HepG2 (cell line): Measurements from ENCODE around the gene XRCC3.

Source experiments
- NCOA2 ChIP-seq: sonication (generic); formaldehyde crosslinking; IDR thresholded peaks from 2 replicates; pipeline ENCODE4 v1.8.0; 2022; ENCODE audit warnings: inconsistent platforms
- ZNF777 ChIP-seq: sonication (generic); formaldehyde crosslinking; IDR thresholded peaks from 2 replicates; pipeline ENCODE4 v1.4.0; 2020; ENCODE audit warnings: missing genetic modification reagents
- TF ChIP-seq, protein P1 (sequence below), 2 experiments: sonication (generic) in 1 of 2; formaldehyde crosslinking in 1 of 2; IDR thresholded peaks; 2 replicates each; pipeline versions ENCODE4 v1.4.0 to v1.6.1; 2018 to 2020; ENCODE audit warnings: missing genetic modification reagents in 2 of 2, borderline replicate concordance in 1 of 2, low read depth in 1 of 2, mild to moderate bottlenecking in 1 of 2, missing biosample characterization in 1 of 2
- TF ChIP-seq, protein P2 (sequence below): sonication (generic); formaldehyde crosslinking; IDR thresholded peaks from 2 replicates; pipeline ENCODE4 v1.4.0; 2020; ENCODE audit warnings: missing genetic modification reagents, borderline replicate concordance
- TF ChIP-seq, protein P3 (sequence below): sonication (generic); formaldehyde crosslinking; IDR thresholded peaks from 2 replicates; pipeline ENCODE4 v1.4.0; 2020; ENCODE audit warnings: mild to moderate bottlenecking, missing genetic modification reagents
- TF ChIP-seq, protein P4 (sequence below): sonication (generic); formaldehyde crosslinking; IDR thresholded peaks from 2 replicates; pipeline ENCODE4 v1.5.0; 2020; ENCODE audit warnings: mild to moderate bottlenecking, missing genetic modification reagents, moderate library complexity
- TF ChIP-seq, protein P5 (sequence below): sonication (generic); formaldehyde crosslinking; IDR thresholded peaks from 2 replicates; pipeline ENCODE4 v1.4.0; 2020; ENCODE audit warnings: missing genetic modification reagents

DNA sequence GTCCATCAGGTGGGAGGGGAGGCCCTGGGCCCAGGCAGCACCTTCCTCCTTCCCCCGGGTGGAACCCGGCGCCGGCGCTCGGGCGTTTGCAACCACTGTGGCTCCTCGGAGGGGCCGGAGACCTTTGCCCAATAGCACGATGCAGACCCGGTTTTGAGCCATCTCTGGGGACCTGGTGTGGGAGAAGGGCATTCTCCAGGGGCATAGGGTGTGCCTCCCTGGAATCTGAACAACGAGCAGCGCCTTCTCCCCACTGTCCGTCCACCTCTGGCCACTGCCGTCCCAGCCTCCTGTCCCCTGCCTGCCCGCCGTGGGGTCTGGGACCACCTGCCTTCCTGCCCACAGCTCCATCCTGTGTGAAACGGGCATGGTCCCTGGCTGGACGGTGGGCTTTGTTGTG lies 12.9 kb upstream of the XRCC3 start:
- TF ChIP-seq, protein P1, sequence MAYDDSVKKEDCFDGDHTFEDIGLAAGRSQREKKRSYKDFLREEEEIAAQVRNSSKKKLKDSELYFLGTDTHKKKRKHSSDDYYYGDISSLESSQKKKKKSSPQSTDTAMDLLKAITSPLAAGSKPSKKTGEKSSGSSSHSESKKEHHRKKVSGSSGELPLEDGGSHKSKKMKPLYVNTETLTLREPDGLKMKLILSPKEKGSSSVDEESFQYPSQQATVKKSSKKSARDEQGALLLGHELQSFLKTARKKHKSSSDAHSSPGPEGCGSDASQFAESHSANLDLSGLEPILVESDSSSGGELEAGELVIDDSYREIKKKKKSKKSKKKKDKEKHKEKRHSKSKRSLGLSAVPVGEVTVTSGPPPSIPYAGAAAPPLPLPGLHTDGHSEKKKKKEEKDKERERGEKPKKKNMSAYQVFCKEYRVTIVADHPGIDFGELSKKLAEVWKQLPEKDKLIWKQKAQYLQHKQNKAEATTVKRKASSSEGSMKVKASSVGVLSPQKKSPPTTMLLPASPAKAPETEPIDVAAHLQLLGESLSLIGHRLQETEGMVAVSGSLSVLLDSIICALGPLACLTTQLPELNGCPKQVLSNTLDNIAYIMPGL (CRISPR knock-in tag; IDR thresholded peaks at IDR 0.05; ENCODE audit: borderline replicate concordance in 1 of 2, low read depth in 1 of 2): no peak
- no peak for TF ChIP-seq NCOA2 (CRISPR knock-in tag)
- TF ChIP-seq, protein P2, sequence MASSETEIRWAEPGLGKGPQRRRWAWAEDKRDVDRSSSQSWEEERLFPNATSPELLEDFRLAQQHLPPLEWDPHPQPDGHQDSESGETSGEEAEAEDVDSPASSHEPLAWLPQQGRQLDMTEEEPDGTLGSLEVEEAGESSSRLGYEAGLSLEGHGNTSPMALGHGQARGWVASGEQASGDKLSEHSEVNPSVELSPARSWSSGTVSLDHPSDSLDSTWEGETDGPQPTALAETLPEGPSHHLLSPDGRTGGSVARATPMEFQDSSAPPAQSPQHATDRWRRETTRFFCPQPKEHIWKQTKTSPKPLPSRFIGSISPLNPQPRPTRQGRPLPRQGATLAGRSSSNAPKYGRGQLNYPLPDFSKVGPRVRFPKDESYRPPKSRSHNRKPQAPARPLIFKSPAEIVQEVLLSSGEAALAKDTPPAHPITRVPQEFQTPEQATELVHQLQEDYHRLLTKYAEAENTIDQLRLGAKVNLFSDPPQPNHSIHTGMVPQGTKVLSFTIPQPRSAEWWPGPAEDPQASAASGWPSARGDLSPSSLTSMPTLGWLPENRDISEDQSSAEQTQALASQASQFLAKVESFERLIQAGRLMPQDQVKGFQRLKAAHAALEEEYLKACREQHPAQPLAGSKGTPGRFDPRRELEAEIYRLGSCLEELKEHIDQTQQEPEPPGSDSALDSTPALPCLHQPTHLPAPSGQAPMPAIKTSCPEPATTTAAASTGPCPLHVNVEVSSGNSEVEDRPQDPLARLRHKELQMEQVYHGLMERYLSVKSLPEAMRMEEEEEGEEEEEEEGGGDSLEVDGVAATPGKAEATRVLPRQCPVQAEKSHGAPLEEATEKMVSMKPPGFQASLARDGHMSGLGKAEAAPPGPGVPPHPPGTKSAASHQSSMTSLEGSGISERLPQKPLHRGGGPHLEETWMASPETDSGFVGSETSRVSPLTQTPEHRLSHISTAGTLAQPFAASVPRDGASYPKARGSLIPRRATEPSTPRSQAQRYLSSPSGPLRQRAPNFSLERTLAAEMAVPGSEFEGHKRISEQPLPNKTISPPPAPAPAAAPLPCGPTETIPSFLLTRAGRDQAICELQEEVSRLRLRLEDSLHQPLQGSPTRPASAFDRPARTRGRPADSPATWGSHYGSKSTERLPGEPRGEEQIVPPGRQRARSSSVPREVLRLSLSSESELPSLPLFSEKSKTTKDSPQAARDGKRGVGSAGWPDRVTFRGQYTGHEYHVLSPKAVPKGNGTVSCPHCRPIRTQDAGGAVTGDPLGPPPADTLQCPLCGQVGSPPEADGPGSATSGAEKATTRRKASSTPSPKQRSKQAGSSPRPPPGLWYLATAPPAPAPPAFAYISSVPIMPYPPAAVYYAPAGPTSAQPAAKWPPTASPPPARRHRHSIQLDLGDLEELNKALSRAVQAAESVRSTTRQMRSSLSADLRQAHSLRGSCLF (CRISPR knock-in tag): no peak
- TF ChIP-seq, protein P3, sequence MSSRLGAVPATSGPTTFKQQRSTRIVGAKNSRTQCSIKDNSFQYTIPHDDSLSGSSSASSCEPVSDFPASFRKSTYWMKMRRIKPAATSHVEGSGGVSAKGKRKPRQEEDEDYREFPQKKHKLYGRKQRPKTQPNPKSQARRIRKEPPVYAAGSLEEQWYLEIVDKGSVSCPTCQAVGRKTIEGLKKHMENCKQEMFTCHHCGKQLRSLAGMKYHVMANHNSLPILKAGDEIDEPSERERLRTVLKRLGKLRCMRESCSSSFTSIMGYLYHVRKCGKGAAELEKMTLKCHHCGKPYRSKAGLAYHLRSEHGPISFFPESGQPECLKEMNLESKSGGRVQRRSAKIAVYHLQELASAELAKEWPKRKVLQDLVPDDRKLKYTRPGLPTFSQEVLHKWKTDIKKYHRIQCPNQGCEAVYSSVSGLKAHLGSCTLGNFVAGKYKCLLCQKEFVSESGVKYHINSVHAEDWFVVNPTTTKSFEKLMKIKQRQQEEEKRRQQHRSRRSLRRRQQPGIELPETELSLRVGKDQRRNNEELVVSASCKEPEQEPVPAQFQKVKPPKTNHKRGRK (CRISPR knock-in tag): no peak
- no peak for TF ChIP-seq ZNF777 (CRISPR knock-in tag)
- TF ChIP-seq, protein P4, sequence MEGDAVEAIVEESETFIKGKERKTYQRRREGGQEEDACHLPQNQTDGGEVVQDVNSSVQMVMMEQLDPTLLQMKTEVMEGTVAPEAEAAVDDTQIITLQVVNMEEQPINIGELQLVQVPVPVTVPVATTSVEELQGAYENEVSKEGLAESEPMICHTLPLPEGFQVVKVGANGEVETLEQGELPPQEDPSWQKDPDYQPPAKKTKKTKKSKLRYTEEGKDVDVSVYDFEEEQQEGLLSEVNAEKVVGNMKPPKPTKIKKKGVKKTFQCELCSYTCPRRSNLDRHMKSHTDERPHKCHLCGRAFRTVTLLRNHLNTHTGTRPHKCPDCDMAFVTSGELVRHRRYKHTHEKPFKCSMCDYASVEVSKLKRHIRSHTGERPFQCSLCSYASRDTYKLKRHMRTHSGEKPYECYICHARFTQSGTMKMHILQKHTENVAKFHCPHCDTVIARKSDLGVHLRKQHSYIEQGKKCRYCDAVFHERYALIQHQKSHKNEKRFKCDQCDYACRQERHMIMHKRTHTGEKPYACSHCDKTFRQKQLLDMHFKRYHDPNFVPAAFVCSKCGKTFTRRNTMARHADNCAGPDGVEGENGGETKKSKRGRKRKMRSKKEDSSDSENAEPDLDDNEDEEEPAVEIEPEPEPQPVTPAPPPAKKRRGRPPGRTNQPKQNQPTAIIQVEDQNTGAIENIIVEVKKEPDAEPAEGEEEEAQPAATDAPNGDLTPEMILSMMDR: no peak
- TF ChIP-seq, protein P5, sequence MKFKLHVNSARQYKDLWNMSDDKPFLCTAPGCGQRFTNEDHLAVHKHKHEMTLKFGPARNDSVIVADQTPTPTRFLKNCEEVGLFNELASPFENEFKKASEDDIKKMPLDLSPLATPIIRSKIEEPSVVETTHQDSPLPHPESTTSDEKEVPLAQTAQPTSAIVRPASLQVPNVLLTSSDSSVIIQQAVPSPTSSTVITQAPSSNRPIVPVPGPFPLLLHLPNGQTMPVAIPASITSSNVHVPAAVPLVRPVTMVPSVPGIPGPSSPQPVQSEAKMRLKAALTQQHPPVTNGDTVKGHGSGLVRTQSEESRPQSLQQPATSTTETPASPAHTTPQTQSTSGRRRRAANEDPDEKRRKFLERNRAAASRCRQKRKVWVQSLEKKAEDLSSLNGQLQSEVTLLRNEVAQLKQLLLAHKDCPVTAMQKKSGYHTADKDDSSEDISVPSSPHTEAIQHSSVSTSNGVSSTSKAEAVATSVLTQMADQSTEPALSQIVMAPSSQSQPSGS (CRISPR knock-in tag): no peak
